Kidney epithelial cell (primary cell): ENCODE results near the gene CHRNG. TPM values are rescaled to one million over a fixed set of nuclear protein-coding genes. Genes with fewer than 3 reads are reported as not detected.

Experiments used
- DNase-seq: peaks from one replicate; pipeline ENCODE4 v3.0.0-alpha.2; 2010; ENCODE audit warnings: low read depth
- H3K27me3 ChIP-seq: 2 replicates; pipeline ENCODE4 v1.6.0; 2011; ENCODE audit warnings: low read length; ENCODE audit not compliant: control insufficient read depth, insufficient read depth
- H3K36me3 ChIP-seq: 2 replicates; pipeline ENCODE4 v1.5.1; 2011; ENCODE audit warnings: low read length; ENCODE audit not compliant: control insufficient read depth, insufficient read depth
- H3K4me3 ChIP-seq: 2 replicates; pipeline ENCODE4 v1.5.1; 2011; ENCODE audit warnings: low read depth, mild to moderate bottlenecking, control low read depth, low read length
- total RNA-seq: library from RNA; depleted of rRNA; stranded (reverse); fragments of >200 nt; gene quantifications from 2 replicates; pipeline ENCODE4 v1.2.3, GENCODE V29; 2015
- TF ChIP-seq, protein P1 (sequence below): IDR thresholded peaks from 2 replicates; pipeline ENCODE4 v1.5.1; 2011; ENCODE audit warnings: mild to moderate bottlenecking, moderate library complexity, low read length, control low read depth, inconsistent platforms; ENCODE audit not compliant: insufficient read depth, poor library complexity, severe bottlenecking

Gene CHRNG
- total RNA-seq, 1 donor from 2014 or later = not detected

DNA sequence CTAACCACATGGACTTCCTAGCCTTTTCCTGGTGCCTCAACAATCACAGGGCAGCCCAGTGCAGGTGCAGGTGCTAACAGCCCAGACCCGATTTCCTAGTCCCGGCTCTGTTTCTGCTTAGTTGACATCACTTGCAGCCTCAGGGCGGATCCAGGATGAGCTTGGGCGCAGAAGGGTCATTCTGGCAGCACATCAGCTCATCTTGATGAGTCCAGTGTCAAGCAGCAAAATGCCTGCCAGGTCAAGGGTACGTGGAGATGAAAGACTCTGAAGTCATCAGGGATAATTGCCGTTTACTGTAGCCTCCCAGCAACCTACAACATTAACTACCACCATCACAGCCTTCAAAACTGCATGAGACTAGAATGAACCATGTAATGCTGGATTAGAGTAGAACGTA is 54.5 kb downstream of the CHRNG start:
- no peak for DNase-seq
- TF ChIP-seq, protein P1, sequence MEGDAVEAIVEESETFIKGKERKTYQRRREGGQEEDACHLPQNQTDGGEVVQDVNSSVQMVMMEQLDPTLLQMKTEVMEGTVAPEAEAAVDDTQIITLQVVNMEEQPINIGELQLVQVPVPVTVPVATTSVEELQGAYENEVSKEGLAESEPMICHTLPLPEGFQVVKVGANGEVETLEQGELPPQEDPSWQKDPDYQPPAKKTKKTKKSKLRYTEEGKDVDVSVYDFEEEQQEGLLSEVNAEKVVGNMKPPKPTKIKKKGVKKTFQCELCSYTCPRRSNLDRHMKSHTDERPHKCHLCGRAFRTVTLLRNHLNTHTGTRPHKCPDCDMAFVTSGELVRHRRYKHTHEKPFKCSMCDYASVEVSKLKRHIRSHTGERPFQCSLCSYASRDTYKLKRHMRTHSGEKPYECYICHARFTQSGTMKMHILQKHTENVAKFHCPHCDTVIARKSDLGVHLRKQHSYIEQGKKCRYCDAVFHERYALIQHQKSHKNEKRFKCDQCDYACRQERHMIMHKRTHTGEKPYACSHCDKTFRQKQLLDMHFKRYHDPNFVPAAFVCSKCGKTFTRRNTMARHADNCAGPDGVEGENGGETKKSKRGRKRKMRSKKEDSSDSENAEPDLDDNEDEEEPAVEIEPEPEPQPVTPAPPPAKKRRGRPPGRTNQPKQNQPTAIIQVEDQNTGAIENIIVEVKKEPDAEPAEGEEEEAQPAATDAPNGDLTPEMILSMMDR = no peak
- no peaks in the 10 kb centered on the region for H3K36me3 ChIP-seq
- H3K27me3 ChIP-seq = no peaks in the 10 kb centered on the region
- no peak overlapping the region for H3K4me3 ChIP-seq

Other genes with a start within 250 kb of the CHRNG start
- gene ALPP, start 160.9 kb upstream of the CHRNG start, total RNA-seq = not detected in 2 replicates
- not detected in 2 replicates for gene ALPG, start 132.8 kb upstream of the CHRNG start, total RNA-seq
- gene ALPI, start 83.5 kb upstream of the CHRNG start, total RNA-seq = not detected in 2 replicates
- 2.2 and 2.3 TPM in 2 replicates for gene ECEL1, start 51.9 kb upstream of the CHRNG start, total RNA-seq
- gene PRSS56, start 19.3 kb upstream of the CHRNG start, total RNA-seq = not detected in 2 replicates
- not detected in 2 replicates for gene CHRND, start 13.5 kb upstream of the CHRNG start, total RNA-seq
- 2.9 and 3.3 TPM in 2 replicates for gene TIGD1, start 10.9 kb downstream of the CHRNG start, total RNA-seq
- 66.9 and 73.1 TPM in 2 replicates for gene EIF4E2, start 11.0 kb downstream of the CHRNG start, total RNA-seq
- 3.6 and 6.5 TPM in 2 replicates for gene EFHD1, start 93.9 kb downstream of the CHRNG start, total RNA-seq
- 39.4 and 46.7 TPM in 2 replicates for gene GIGYF2, start 157.6 kb downstream of the CHRNG start, total RNA-seq
- gene KCNJ13, start 236.9 kb downstream of the CHRNG start, total RNA-seq = not detected in 2 replicates